IPS-18a (cell line): ENCODE measurements around the gene ZC3H12C.

Experiments
- H3K27ac ChIP-seq: one replicate; pipeline ENCODE4 v1.5.1; 2013; ENCODE audit warnings: low read length
- H3K27me3 ChIP-seq: one replicate; pipeline ENCODE4 v1.6.1; 2013; ENCODE audit warnings: mild to moderate bottlenecking, low read length; ENCODE audit not compliant: control insufficient read depth, insufficient read depth
- H3K36me3 ChIP-seq: one replicate; pipeline ENCODE4 v1.6.1; 2013; ENCODE audit warnings: low read depth, low read length; ENCODE audit not compliant: control insufficient read depth
- H3K4me1 ChIP-seq: one replicate; pipeline ENCODE4 v1.6.1; 2013; ENCODE audit warnings: low read depth, low read length; ENCODE audit not compliant: control insufficient read depth
- H3K4me3 ChIP-seq: one replicate; pipeline ENCODE4 v1.5.1; 2013; ENCODE audit warnings: low read length
- H3K9ac ChIP-seq: one replicate; pipeline ENCODE4 v1.6.1; 2013; ENCODE audit warnings: mild to moderate bottlenecking, low read length, moderate library complexity
- H3K9me3 ChIP-seq: one replicate; pipeline ENCODE4 v1.6.1; 2013; ENCODE audit warnings: low read depth, low read length; ENCODE audit not compliant: control insufficient read depth

Gene ZC3H12C

GRCh38 chr11:110110854-110111253, 17.7 kb downstream of the ZC3H12C start:
- no peaks in the 10 kb centered on the region for H3K4me1 ChIP-seq
- no peak overlapping the region for H3K27ac ChIP-seq
- H3K4me3 ChIP-seq, result no peak overlapping the region
- H3K9ac ChIP-seq, result no peak overlapping the region
- H3K9me3 ChIP-seq, result no peaks in the 10 kb centered on the region
- no peaks in the 10 kb centered on the region for H3K27me3 ChIP-seq
- H3K36me3 ChIP-seq, result no peaks in the 10 kb centered on the region

GRCh38 chr11:110112457-110112856, 19.3 kb downstream of the ZC3H12C start:
- no peak overlapping the region for H3K27ac ChIP-seq
- H3K4me3 ChIP-seq, result no peak overlapping the region
- no peak overlapping the region for H3K9ac ChIP-seq
- no peaks in the 10 kb centered on the region for H3K36me3 ChIP-seq
- H3K27me3 ChIP-seq, result no peaks in the 10 kb centered on the region
- no peaks in the 10 kb centered on the region for H3K4me1 ChIP-seq
- H3K9me3 ChIP-seq, result no peaks in the 10 kb centered on the region

DNA sequence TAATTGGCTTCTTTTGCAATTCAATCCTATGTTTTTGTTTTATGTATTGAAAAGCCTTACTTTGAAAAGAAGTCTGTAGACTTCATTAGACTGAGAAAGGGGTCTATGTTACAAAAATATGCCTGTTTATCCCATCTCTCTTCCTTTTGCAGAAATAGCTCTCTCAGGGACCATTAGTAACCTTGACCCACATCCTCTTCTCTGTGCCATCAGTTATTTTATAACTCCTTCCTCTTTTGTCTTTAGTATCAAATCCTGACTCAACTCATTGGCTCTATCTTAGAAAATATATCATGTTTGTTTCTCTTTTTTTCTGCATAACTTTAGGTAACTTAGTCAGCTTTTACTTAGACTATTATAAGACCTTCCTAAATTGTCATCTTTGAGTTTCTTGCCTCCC, 20.3 kb downstream of the ZC3H12C start:
- Histone ChIP-seq H3K27me3 (no peaks in the 10 kb centered on the region), H3K9ac (no peak overlapping the region), H3K36me3 (no peaks in the 10 kb centered on the region), H3K4me1 (no peaks in the 10 kb centered on the region), H3K4me3 (no peak overlapping the region), H3K9me3 (no peaks in the 10 kb centered on the region), H3K27ac (no peak overlapping the region)

DNA sequence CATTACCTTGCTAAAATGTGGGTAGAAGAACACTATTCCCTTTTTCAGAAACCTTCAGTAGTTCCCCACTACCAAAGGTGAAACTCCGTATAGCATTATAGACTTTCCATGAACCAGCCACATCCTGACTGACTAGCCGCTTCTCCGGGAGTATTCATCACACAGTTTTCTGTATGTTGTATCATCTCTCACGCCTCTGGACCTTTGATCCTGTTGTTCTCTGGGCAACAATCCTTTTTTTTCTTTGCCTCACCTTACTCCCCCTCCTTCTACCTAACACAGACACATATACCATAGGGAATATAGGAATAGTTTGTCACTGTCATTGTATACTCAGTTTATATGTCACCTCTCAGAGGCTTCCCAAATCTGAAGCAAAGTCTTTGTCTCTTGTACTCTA, 20.8 kb downstream of the ZC3H12C start:
- Histone ChIP-seq H3K36me3 (no peaks in the 10 kb centered on the region), H3K27ac (no peak overlapping the region), H3K27me3 (no peaks in the 10 kb centered on the region), H3K9me3 (no peaks in the 10 kb centered on the region), H3K4me1 (no peaks in the 10 kb centered on the region), H3K9ac (no peak overlapping the region), H3K4me3 (no peak overlapping the region)

- H3K4me1 ChIP-seq, result peaks cover 5% of the 10 kb centered on the region
- no peaks in the 10 kb centered on the region for H3K27me3 ChIP-seq
- no peak overlapping the region for H3K4me3 ChIP-seq
- no peak overlapping the region for H3K9ac ChIP-seq
- H3K9me3 ChIP-seq, result no peaks in the 10 kb centered on the region
- H3K27ac ChIP-seq, result no peak overlapping the region
- H3K36me3 ChIP-seq, result no peaks in the 10 kb centered on the region
These were observed 26.1 kb downstream of the ZC3H12C start for GRCh38 chr11:110119317-110119716.

GRCh38 chr11:110121204-110121603, 28.0 kb downstream of the ZC3H12C start:
- peak overlapping the region; percentile 22 for H3K27ac ChIP-seq
- H3K4me3 ChIP-seq, result no peak overlapping the region
- no peaks in the 10 kb centered on the region for H3K27me3 ChIP-seq
- peaks cover 5% of the 10 kb centered on the region for H3K4me1 ChIP-seq
- no peak overlapping the region for H3K9ac ChIP-seq
- no peaks in the 10 kb centered on the region for H3K36me3 ChIP-seq
- H3K9me3 ChIP-seq, result no peaks in the 10 kb centered on the region

DNA sequence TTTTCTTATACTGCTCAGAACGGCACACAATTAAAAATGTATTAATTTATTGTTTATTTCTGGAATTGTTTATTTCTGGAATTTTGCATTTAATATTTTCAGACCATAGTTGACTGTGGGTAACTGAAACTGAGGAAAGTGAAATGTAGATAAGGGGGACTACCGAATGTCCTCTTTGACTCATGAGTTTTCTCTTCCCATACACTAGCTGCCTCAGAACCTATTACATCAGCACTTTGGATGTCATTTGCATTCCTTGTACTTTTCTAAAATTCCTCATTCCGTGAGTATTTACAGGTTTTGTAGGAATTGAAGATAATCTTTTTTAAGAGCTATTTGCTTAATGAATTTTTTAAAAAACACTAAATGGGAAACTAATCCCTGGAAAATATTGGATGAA, 29.8 kb downstream of the ZC3H12C start:
- peaks cover 7% of the 10 kb centered on the region for H3K4me1 ChIP-seq
- H3K27ac ChIP-seq, result no peak overlapping the region

DNA sequence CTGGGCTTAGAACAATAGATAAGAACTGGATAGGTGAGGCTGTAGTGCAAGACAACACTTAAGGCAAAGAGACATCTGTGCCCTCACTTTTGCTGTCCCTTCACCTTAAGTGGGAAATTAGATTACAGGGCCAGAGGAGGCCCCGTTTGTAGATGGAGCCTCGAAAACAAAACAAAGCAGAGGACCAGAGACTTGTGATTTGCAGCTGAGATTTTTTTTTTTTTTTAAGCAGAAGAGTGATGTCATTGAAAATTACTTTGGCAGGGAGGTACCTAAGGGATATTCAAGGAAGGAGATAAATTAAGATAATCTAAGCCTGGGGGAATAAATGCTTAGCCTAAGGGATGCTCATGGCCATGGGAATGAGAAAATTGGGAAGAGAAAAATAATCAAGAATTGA, 31.4 kb downstream of the ZC3H12C start:
- Histone ChIP-seq H3K9me3 (no peaks in the 10 kb centered on the region), H3K4me1 (peaks cover 23% of the 10 kb centered on the region), H3K9ac (no peak overlapping the region), H3K27ac (no peak overlapping the region), H3K4me3 (no peak overlapping the region), H3K36me3 (no peaks in the 10 kb centered on the region), H3K27me3 (no peaks in the 10 kb centered on the region)

More for the DNA sequence above, 29.8 kb downstream of the ZC3H12C start:
- no peaks in the 10 kb centered on the region for H3K36me3 ChIP-seq
- no peaks in the 10 kb centered on the region for H3K27me3 ChIP-seq
- no peak overlapping the region for H3K4me3 ChIP-seq
- H3K9me3 ChIP-seq, result no peaks in the 10 kb centered on the region
- no peak overlapping the region for H3K9ac ChIP-seq

DNA sequence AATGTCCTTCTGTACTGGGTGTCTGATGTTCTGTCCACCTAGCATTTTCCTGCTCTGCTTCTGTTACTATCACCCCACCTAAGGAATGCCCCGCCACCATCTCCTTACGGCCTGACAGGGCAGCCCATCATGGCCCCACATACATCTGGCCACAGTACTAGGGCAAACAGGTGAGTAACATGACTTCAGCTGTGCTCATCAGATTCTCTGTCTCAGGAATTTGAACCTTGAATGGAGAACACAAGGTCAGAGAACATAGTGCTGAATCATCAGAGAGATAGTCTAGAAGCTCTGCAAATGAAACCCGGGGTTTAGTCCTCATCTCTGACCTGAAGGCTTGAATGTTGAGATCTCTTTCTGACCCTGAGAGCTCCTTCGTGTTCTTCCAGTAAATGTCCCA, 32.4 kb downstream of the ZC3H12C start:
- no peaks in the 10 kb centered on the region for H3K27me3 ChIP-seq
- H3K4me3 ChIP-seq, result no peak overlapping the region
- H3K36me3 ChIP-seq, result no peaks in the 10 kb centered on the region
- H3K27ac ChIP-seq, result no peak overlapping the region
- no peaks in the 10 kb centered on the region for H3K9me3 ChIP-seq
- H3K4me1 ChIP-seq, result peaks cover 30% of the 10 kb centered on the region
- no peak overlapping the region for H3K9ac ChIP-seq

DNA sequence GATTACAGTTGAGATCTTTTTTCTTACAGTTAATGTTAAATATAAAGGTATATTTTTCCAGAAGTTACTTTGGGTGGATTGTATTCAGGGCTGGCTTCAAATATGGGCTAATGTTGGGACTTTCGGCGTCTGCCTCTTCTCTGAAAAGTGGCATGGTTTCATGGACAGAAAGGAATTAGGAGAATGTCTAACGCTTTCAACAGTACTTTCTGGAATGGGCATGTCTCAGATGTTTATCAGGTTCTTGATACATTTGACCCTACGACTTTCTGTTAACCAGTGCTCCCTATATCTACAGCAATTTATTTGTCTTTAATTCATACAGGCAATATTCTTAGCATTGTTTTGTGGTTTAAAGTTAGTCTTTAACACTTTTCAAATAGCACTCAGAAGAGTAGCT, 33.7 kb downstream of the ZC3H12C start:
- H3K4me1 ChIP-seq, result peaks cover 43% of the 10 kb centered on the region
- H3K27me3 ChIP-seq, result no peaks in the 10 kb centered on the region
- H3K4me3 ChIP-seq, result no peak overlapping the region
- H3K36me3 ChIP-seq, result no peaks in the 10 kb centered on the region
- H3K9ac ChIP-seq, result no peak overlapping the region
- H3K9me3 ChIP-seq, result no peaks in the 10 kb centered on the region
- no peak overlapping the region for H3K27ac ChIP-seq

GRCh38 chr11:110128161-110128560, 35.0 kb downstream of the ZC3H12C start:
- H3K9me3 ChIP-seq, result no peaks in the 10 kb centered on the region
- peak overlapping the region; percentile 28 for H3K4me3 ChIP-seq
- peak overlapping the region; percentile 24 for H3K9ac ChIP-seq
- H3K27ac ChIP-seq, result no peak overlapping the region
- peaks cover 54% of the 10 kb centered on the region for H3K4me1 ChIP-seq
- no peaks in the 10 kb centered on the region for H3K36me3 ChIP-seq
- H3K27me3 ChIP-seq, result no peaks in the 10 kb centered on the region

GRCh38 chr11:110130642-110131238, 37.5 kb downstream of the ZC3H12C start:
- Histone ChIP-seq H3K27me3 (no peaks in the 10 kb centered on the region), H3K4me3 (peak overlapping the region; percentile 42), H3K4me1 (peaks cover 50% of the 10 kb centered on the region), H3K27ac (no peak overlapping the region), H3K9me3 (no peaks in the 10 kb centered on the region), H3K36me3 (no peaks in the 10 kb centered on the region), H3K9ac (no peak overlapping the region)
